22Rv1 (cell line): Measurements from ENCODE around the gene STK16.

Source experiments
- H3K27ac ChIP-seq: fragments of 450-650 bp; 2 replicates; pipeline ENCODE4 v1.5.1; 2017
- ZFX ChIP-seq: fragments of 450-650 bp; IDR thresholded peaks from 2 replicates; pipeline ENCODE4 v1.6.1; 2017; ENCODE audit warnings: antibody characterized with exemption, borderline replicate concordance
- TF ChIP-seq, protein P1 (sequence below): fragments of 450-650 bp; IDR thresholded peaks from 2 replicates; pipeline ENCODE4 v1.5.1; 2017; ENCODE audit warnings: mild to moderate bottlenecking

Gene STK16

GRCh38 chr2:219234331-219234730 lies 10.9 kb upstream of the STK16 start:
- no peak overlapping the region for H3K27ac ChIP-seq
- no peak for TF ChIP-seq ZFX
- TF ChIP-seq, protein P1, sequence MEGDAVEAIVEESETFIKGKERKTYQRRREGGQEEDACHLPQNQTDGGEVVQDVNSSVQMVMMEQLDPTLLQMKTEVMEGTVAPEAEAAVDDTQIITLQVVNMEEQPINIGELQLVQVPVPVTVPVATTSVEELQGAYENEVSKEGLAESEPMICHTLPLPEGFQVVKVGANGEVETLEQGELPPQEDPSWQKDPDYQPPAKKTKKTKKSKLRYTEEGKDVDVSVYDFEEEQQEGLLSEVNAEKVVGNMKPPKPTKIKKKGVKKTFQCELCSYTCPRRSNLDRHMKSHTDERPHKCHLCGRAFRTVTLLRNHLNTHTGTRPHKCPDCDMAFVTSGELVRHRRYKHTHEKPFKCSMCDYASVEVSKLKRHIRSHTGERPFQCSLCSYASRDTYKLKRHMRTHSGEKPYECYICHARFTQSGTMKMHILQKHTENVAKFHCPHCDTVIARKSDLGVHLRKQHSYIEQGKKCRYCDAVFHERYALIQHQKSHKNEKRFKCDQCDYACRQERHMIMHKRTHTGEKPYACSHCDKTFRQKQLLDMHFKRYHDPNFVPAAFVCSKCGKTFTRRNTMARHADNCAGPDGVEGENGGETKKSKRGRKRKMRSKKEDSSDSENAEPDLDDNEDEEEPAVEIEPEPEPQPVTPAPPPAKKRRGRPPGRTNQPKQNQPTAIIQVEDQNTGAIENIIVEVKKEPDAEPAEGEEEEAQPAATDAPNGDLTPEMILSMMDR: no peak

DNA sequence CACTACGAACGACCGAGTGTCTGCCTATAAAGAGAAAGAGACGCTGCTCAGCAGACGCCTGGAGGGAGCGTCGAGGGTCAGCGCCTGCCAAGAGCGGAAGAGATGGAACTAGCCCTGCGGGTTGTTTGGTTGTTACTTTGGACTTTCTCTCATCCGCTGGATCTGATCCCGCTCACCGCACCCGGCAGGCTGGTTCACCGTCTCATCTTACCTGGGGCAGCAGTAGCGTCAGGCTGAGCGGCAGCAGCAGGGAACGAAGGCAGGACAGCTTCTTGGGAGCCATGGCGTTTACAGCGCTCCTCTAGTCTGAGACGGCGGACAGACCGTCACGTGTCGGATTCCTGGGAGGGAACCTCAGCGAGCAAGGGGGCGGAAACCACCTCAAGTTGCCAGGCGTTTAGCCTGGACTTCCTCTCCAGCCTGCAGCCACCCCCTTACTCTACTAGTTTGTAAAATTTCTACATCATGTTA lies 2.0 kb upstream of the STK16 start:
- TF ChIP-seq, protein P1: no peak
- peak overlapping the region; percentile 88 for H3K27ac ChIP-seq

DNA sequence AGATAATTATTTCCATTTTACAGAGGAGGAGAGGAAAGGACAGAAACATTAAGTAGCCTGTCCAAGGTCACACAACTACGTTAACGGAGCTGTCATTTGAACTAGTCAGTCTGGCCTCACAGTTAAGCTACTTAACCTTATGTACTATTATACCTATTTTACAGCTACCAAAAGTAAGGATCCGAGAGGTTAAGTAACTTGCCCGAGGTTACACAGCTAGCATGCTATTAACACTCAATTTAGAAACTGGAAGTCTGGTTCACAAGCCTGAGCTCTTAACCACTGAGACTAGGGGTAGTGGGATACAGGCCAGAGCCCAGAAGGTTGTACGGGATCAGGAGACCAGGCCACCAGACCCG lies 511 bp upstream of the STK16 start:
- TF ChIP-seq, protein P1: no peak
- TF ChIP-seq ZFX: no peak
- peak overlapping the region; percentile 88 for H3K27ac ChIP-seq

DNA sequence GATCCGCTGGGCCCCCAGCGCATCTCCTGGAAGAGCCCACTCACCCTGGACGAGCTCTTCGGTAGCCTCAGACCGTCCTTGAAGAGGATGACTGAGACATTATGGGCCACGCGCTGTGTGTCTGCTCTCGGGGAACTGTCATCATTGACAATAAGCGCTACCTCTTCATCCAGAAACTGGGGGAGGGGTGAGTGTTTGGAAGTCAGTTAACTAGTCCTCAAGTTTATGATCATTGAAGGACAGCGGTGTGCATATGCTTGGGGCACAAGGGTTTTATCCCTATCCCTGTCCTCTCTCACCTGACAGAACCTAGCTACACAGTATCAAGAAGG lies 586 bp downstream of the STK16 start:
- H3K27ac ChIP-seq: peak overlapping the region; percentile 88
- TF ChIP-seq, protein P1: no peak
- TF ChIP-seq ZFX: no peak

GRCh38 chr2:219246559-219246958 lies 1.3 kb downstream of the STK16 start:
- peak overlapping the region; percentile 88 for H3K27ac ChIP-seq

DNA sequence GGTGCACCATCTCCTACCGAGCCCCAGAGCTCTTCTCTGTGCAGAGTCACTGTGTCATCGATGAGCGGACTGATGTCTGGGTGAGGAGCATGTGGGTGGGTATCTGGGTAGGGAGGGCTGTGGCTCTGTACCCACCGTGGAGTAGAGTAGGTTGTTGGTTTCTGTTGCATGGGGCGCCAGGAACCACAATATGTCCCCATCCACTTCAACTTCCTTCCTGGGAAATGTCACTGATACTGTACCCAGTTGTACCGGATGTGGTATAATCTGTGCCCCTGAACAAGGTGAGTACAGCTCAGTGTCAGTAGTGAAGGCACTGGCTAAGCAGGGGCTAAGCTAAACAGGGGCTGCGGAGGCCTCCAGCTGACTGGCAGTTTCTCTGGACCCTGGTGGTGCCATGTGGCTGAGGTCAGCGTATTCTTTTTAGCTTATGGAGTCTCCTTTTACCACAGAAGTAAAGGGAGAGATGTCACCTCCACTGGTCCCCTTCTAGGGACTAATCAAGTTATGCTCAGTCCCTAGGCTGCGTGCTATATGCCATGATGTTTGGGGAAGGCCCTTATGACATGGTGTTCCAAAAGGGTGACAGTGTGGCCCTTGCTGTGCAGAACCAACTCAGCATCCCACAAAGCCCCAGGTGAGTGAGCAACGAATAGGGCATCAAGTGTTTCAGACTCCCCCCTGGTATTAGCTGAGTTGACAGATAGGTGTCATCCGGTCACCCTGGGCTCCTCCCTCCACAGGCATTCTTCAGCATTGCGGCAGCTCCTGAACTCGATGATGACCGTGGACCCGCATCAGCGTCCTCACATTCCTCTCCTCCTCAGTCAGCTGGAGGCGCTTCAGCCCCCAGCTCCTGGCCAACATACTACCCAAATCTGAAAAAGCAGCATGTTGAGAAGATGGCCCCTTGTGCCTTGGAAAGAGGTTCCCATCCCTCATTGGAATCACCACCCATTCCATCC lies 2.7 kb downstream of the STK16 start:
- TF ChIP-seq, protein P1: no peak
- TF ChIP-seq ZFX: no peak
- H3K27ac ChIP-seq: peak overlapping the region; percentile 97

More at GRCh38 chr2:219246559-219246958, 1.3 kb downstream of the STK16 start:
- no peak for TF ChIP-seq ZFX
- TF ChIP-seq, protein P1: no peak

DNA sequence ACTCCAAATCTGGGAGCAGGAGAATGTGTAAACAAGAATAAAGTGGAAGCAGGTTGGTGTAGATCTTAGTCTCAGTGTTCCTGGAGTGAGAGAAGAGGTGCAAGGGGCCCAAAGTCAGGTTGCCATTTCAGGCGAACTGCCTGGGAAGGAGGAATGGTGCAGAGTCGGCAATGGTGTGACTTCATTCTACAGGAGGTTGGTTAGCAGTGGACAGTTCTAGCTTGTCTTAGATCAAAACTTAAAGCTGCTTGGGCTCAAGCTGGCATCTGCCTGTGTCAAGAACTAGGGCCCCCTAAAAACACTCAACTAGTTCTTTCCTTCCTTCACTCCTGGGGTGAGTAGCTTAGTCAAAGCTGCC lies 3.5 kb downstream of the STK16 start:
- H3K27ac ChIP-seq: peak overlapping the region; percentile 97
- TF ChIP-seq, protein P1: no peak
